ENCODE results near the gene DIPK1B.
"Not testable (repeated sequence)": the region's sequence is repeated elsewhere in the genome, so short reads cannot be mapped to it uniquely, and the experiment has no call there.

DIPK1B gene

DNA sequence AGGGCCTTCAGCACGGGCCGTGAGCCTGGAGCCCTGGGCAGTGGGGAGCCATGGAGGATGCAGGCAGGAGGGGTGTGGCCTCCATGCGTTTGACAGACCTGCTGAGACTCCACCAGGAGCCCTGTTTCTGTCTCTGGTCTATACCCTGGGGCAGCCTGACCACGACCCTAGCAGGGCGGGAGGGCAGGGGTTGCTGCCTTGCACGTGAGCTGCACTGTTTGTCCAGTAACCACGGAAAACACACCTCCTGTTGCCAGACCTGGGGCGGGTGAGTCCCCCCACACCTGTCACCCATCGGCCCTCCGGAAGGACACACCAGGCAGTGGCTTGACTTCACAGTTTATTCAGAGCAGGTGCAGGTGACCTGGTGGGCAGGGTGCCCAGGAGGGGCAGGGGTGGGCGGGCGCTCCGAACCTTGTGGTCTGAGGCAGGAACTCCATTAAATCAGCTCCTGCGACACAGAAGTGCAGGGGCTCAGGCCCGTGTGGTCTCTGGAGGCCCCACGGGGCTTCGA lies 41.7 kb downstream of the DIPK1B start:
- no peak for DNase-seq (ENCODE audit: low read depth, low spot score)

DNA sequence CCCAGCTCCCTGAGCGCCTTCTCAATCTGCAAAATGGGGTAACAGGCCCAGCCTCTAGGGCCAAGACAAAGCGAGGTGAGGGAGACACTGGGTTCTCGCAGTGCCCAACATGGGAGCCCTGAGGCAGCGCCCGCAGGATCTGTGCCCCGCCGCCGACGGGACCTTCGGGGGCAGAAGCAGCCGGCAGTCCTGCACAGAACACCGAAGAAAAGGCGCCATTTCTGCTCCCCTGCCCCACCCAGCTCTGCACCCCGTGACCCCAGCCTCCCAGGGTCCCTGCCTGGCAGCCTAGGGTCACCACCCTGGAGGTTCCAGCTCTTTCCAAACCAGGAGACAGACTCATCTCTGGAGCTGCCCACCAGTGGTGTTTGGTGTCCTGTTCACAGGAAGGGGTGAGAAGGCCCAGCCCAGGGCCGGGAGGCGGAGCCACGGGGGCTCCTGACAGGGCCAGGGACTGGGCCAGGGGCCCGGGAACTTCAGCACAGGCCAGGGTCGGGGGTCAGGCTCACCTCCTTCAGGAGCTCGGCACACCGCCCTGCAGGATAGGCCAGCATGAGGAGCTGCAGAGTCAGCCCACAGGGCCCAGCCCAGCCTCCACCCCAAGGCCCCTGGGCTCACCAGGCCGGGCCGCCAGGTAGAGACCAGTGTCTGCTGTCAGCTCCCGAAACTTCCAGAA lies 42.4 kb downstream of the DIPK1B start:
- DNase-seq (ENCODE audit: low read depth, low spot score) = no peak

DNA sequence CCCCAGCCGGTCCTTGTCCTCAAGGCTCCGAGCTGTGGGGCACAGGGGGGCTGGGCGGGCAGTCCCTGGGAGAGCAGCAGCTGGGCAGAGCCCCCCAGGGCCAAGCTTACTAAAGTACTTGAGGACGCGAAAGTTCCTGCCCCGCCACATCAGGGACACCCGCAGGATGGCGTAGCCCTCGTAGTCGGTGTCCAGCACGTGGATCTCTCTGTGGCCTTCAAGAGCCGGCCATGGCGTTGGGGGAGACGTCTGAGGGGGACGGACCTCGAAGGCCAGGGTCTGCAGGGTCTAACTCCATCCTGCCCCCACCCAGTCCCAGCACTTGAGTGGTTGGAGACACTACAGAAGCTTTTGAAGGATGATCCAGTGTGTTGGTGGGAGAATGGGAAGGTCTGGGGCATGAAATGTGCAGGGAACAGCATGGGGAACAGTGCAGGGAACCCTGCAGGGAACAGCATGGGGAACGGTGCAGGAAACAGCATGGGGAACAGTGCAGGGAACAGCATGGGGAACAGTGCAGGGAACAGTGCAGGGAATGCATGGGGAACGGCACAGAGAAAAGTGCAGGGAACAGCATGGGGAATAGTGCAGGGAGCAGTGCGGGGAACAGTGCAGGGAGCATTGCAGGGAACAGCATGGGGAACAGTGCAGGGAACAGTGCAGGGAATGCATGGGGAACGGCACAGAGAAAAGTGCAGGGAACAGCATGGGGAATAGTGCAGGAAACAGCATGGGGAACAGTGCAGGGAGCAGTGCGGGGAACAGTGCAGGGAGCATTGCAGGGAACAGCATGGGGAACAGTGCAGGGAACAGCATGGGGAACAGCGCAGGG lies 43.1 kb downstream of the DIPK1B start:
- DNase-seq (ENCODE audit: low read depth, low spot score) = not testable (repeated sequence)

DNA sequence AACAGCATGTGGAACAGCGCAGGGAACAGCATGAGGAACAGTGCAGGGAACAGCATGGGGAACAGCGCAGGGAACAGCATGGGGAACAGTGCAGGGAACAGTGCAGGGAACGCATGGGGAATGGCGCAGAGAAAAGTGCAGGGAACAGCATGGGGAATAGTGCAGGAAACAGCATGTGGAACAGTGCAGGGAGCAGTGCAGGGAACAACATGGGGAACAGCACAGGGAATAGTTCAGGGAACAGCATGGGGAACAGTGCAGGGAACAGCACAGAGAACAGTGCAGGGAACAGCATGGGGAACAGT lies 43.7 kb downstream of the DIPK1B start:
- DNase-seq (ENCODE audit: low read depth, low spot score) = no peak

DNA sequence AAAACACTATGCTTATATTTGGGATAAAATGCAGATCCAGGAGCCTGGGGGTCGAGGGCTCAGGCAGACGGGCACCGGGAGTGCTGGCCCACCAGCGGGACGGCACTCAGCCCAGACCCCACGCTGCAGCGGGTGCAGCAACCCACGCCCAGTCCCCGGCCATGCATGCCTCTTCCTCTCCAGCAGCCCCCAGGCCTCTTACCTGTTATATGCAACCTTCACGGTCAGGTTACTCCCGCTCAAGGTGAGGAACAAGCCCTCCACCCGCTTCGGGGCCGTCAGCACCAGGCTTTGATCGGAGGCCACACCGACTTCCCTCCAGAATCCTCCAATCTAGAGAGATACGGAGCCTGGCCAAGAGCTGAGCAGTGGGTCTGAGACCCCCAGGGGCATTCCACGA lies 44.5 kb downstream of the DIPK1B start:
- no peak for DNase-seq (ENCODE audit: low read depth, low spot score)

DNA sequence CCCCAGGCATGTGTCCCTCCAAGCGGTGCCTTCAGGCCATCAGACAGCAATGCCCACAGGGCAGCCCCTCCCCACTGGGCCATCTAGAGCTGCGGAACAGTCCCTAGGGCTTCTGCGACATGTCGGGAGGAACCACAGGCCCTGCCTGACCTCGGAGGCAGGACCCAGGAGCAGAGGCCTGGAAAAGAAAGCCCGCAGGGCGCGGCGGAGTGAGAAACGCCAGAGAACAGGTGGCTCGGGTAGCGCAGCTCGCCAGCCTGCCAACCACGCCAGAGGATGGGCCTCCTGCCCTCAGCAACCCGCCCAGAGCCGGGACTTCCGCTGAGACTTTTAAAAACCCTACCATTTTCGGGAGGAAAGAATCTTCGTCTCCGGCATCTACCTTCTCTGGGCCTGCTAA lies 45.0 kb downstream of the DIPK1B start:
- no peak for DNase-seq (ENCODE audit: low read depth, low spot score)

DNA sequence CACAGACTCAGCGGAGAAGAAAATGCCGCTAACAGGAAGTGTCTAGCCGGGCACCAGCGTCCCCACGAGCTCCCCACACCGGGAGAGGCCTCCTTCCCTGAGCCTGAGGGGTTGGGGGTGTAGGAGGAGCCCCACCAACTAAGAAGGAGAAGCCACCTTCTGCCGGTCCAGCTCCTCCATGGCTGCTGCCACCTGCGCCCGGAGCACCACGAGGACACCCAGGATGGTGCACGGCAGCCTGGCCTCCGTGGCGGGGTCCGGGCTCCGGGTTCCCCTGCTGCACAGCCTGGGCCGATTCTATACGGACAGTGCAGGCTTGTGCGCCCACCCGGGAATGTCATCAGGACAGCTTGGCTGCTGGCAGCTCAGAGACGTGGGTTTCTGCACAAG lies 45.4 kb downstream of the DIPK1B start:
- DNase-seq (ENCODE audit: low read depth, low spot score) = no peak

DNA sequence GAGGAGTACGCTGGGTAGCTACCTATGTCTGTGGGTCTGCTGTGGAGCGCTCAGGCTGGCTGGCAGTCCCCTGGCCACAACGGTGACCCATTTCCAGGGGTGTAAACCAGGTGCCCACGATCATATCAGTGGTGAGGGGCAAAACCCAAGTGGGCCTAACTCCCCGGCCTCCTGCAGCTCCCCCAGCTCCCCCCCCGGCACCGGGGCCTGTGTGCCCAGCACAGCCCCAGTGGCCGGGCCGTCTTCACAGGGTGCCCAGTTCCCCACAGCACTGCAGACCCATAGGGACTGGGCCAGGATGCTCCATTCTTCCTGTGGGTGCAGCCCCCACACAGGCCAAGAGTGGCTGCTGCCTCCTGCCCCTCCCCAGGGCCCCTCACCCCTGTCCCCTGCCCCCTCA lies 46.6 kb downstream of the DIPK1B start:
- DNase-seq (ENCODE audit: low read depth, low spot score) = no peak

DNA sequence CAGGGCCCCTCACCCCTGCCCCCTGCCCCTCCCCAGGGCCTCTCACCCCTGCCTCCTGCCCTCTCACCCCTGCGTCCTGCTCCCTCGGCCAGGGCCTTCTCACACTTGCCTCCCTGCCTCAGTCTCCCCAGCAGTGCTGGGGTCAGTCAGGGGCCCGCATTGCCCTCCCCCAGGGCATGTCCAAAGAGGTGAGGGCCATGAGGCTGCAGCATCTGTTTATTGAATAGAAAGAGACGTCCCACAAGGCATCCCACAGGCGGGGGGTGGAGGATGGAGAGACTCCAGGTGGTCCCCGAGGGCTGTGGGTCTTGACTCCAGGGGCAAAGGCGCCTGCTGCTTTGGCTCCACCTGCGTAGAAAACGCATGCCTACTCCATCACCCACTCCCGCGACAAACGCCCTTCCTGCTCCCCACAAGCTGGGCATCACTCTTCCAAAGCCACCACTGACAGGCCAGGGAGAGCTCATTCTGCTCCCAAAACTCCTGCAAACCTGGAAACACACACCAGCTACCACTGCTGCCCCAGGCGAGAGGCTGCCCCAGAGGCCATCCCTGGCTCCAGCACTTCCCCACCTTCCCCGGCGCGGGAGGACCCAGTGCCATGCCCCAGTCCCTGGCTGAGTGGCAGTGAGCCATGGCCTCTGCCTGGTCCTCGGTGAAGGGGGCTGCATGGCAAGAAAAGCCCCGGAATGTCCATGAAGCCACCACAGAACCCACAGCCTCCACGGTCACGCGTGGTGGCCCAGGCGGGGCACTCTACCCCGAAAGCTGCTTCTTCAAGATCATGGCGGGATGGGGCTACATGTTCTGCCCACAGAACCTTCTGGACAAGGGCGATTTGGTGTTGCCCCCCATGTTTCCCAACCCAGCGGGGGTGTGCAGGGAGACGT lies 47.3 kb downstream of the DIPK1B start:
- no peak for DNase-seq (ENCODE audit: low read depth, low spot score)

DNA sequence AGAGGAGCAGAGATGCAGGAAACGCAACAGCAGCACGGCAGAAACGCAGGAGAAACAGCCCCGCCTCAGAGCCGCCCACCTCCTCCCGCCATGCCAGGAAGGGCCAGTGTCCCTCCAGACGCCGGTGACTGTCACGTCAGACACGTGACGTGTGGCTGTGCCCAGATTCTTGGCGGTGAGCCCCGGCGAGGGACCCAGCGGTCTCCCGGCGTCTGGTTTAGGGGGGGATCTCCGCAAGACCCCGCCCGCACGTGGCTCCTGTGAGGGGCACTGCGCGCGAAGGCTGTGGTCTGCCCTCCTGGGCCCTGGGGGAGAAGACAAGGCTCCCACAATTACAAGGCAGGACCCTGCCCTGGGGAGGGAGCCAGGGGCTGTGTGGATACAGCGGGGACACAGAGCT lies 48.1 kb downstream of the DIPK1B start:
- no peak for DNase-seq (ENCODE audit: low read depth, low spot score)

DNA sequence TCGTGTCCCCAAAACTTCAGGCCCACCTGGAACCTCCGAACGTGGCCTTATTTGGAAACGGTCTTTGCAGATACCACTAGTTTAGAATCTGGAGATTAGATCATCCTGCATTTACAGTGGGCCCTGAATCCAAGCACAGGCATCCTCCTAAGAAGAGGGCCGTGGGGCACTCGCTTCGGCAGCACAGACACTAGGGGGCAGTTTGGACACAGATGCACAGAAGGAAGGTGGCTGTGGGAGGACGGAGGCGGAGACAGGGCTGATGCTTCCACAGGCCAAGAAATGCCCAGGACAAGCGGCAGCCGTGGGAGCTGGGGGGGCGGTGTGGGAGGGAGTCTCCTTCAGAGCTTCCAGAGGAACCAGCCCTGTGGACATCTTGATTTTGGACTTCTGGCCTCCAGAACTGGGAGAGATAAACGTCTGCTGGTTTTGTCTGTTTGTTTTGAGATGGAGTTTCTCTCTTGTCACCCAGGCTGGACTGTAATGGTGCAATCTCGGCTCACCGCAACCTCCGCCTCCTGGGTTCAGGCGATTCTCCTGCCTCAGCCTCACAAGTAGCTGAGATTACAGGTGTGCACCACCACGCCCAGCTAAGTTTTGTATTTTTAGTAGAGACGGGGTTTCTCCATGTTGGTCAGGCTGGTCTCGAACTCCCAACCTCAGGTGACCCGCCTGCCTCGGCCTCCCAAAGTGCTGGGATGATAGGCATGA lies 48.6 kb downstream of the DIPK1B start:
- not testable (repeated sequence) for DNase-seq (ENCODE audit: low read depth, low spot score)

DNA sequence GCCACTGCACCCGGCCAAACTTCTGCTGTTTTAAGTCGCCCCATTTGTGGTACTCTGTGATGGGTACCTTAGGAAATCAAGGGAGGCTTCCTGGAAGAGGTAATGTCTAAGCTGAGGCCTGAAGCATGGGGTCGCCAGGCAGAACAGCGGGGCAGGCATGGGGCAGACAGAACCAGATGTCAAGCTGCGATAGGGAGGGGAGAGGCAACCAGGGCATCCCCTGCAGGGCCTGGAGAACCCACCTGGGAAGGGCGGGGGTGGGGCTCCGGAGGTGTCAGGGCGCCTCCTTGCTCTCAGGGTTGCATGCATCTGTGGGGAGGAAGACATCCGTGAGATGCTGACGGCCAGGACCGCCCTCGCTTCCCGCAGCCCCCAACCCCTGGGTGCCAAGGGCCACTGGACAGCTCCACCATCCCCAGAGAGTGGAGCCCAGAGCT lies 49.2 kb downstream of the DIPK1B start:
- no peak for DNase-seq (ENCODE audit: low read depth, low spot score)

DNA sequence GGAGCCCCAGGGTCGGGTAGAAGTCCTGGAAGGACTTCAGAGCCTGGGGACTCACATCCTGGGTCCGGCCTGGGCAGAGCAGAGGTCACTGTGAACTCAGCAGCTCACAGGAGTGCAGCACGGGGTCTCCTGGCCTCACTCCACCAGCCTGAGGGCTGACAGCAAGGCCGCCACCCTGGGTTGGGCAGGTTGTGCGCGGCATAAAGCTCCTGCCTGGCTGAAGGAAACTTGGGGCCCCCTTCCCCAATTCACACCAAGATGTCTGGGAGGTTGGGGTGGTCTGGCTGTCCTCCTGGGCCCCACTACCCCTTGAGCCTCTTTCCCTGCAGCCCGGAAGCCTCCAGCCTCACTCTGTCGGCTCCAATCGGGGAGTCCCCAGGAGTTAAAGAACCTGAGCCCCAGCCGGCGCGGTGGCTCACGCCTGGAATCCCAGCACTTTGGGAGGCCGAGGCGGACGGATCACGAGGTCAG lies 49.9 kb downstream of the DIPK1B start:
- no peak for DNase-seq (ENCODE audit: low read depth, low spot score)

DNA sequence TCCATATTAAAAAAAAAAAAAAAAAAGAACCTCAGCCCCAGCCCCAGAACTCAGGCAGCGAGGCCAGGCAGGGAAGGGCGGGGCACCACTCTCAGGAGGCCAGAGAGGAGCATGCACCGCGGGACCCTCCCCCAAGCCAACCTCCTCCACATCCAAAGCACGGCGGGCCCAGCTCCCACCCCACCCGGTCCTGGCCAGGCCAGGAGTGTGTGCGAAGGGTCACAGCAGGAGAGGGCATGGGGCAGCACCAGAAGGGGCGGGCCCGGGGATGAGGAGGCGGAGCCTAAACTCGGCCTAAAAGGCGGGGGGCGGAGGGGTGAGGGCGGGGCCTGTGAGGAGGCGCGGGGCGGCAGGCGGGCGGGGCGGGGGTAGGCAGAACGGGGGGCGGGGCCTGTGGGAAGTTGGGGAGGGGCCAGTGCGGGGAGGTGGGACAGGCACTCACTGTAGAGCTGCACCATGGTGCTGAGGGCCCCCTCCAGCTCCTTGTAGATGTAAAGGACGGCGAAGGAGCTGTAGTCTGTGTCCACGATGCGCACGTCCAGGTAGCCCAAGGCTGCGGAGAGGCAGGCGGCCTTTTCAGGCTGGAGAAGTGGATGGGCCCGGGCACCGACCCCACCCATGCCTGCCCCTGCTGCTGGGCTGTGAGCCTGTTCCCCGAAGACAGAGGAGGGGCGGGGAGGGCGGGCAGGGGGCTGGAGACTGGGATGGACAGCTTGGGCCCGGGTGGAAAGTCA lies 50.7 kb downstream of the DIPK1B start:
- no peak for DNase-seq (ENCODE audit: low read depth, low spot score)

DNA sequence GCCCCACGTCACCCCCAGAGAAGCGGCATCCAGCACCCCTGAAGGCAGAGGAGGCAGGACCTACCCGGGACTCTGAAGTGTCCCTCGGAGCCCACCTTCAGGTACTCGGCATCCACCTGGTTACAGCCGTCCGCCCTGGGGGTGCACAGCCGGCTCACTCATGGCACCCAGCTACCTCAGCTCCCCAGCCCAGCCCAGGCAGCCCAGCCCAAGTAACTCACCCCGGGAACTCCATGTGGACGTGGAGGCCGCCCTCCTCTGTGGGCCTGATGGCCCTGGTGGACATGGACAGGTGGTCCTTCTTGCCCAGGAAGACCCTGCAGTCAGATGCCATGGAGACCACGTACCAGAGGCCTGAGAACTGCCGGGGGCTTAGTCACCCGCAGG lies 51.3 kb downstream of the DIPK1B start:
- DNase-seq (ENCODE audit: low read depth, low spot score) = no peak

DNA sequence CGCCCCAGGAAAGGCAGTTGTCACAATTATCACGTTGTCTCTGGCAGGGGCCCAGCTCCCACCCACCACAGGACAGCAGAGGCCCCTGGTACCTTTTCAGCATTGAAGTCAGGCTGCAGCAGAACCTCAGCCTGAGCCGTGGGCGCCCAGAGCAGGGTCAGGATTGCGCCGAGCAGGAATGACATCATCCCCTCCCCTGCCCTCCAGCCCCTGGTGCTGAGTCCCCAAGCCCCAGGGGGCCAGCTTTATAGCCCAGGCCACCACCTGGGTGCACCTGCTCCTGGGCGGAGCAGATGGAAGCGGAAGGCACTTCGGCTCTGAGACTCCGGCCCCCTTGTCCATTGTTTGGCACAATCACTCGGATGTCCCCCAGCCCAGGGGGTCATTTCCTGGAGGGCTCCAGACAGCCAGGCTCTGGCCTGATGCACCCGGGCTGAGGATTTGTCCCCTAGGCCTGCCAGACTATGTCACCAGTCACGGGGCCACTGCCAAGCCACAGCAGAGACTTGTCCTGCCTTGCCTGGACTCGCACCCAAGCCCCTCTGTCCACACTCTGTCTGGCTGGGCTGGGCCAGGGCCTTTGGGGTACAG lies 52.0 kb downstream of the DIPK1B start, which contains the start of gene LCN15:
Gene LCN15, minus strand, starts transcription at position 218 of the 591 bp plus-strand sequence. Its CDS starts 30 bp downstream, at position 188.
- DNase-seq (ENCODE audit: low read depth, low spot score) = no peak

DNA sequence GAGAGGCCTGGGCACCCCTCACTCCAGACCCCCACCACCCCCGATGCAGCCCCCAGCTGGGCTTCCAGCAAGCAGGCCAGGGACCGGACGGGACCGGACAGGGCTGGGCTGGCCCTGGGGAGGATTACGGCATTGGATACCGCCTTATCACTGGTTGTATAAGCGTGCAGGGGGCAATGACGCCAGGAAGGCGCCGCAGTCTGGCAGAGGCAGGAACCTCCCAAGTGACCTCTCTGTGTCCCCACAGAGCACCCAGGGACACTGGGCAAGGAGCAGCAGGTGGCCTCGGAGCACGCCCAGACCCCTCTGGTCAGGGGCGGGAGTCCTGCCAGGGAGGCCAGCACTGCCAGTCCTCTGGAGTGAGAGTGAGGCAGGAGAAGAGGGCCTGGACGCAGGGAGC lies 52.7 kb downstream of the DIPK1B start:
- DNase-seq (ENCODE audit: low read depth, low spot score) = no peak

DNA sequence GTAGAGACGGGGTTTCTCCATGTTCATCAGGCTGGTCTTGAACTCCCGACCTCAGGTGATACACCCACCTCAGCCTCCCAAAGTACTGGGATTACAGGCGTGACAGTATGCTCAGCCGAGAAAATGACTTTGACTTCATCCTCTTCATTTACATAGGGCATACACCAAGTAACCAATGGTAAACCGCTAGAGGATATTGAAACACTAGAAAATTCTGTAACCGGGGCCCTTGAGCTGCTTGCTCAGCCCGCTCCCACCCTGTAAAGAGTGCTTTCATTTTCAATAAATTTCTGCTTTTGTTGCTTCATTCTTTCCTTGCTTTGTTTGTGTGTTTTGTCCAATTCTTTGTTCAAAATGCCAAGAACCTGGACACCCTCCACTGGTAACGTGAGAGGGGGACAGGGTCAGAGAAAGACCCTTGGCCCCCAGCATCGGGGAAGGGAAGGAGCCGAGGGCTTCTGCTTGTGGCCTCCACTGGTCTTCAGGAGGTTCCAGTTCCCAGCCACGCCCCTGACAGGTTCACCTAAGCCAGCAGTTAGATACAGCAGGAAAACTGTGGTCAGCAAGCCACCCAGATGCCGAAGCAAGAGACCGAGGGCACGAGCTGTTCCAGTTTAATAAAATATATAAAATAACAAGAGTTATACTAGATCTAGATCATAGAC lies 53.5 kb downstream of the DIPK1B start:
- not testable (repeated sequence) for DNase-seq (ENCODE audit: low read depth, low spot score)

DNA sequence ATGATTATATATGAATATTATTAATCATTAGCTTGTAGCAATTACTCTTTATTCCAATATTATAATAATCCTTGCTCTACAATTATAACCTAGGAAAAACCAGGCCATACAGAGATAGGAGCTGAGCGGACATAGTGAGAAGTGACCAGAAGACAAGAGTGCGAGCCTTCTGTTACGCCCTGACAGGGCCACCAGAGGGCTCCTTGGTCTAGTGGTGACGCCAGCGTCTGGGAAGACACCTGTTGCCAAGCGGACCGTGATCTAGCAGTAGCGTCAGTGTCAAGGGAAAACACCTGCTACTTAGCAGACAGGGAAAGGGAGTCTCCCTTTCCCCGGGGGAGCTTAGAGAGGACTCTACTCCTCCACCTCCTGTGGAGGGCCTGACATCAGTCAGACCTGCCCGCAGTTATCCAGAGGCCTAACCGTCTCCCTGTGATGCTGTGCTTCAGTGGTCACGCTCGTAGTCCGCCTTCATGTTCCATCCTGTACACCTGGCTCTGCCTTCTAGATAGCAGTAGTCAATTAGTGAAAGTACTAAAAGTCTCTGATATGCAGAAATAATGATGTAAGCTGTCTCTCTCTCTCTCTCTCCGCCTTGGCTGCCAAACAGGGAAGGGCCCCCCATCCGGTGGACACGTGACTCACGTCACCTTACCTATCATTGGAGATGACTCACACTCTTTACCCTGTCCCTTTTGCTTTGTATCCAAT lies 54.2 kb downstream of the DIPK1B start:
- not testable (repeated sequence) for DNase-seq (ENCODE audit: low read depth, low spot score)
